Activated CD8-positive, alpha-beta memory T cell treated with anti-CD3 and anti-CD28 coated beads for 48 hours (primary cell): ENCODE measurements around the gene OR2L8.

ENCODE experiments used
- DNase-seq, 3 experiments: peaks; one replicate each; pipeline ENCODE4 v3.0.0-alpha.2; 2020; ENCODE audit warnings: low read depth in 2 of 3, low spot score in 2 of 3

Gene OR2L8

GRCh38 chr1:247966532-247967204, 18.0 kb downstream of the OR2L8 start:
- no peak for DNase-seq

- DNase-seq = no peak
Observed at GRCh38 chr1:247992986-247993385, 44.3 kb downstream of the OR2L8 start.

DNA sequence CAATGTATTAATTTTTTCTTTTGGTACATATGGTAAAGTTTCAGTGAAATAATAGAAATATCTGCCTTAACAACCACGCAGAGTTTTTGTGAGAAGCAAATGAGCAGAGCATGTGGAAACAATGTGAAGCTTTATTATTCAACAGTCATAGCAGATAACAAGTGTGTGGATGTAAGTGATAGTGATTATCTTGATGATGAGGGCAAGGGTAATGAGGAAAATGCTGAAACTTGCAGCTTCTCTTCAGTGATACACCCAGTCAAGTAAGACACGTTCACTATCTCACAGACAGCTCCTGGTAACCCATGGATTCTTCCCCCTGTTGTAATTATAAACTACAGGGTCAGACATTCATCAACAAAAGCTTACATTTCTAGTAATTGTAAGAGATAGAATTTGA, 50.2 kb downstream of the OR2L8 start:
- DNase-seq = no peak
